HAP-1 (cell line): ENCODE results near the gene CLEC5A.

Experiments used
- DNase-seq, 2 experiments: peaks; one replicate each; pipeline ENCODE4 v3.0.0-alpha.2; 2016 to 2020; ENCODE audit warnings: low spot score in 2 of 2
- H3K27me3 ChIP-seq: fragments of 250-450 bp; sonication (Bioruptor Pico); 2 replicates; pipeline ENCODE4 v1.5.1; 2020; ENCODE audit warnings: low read depth, mild to moderate bottlenecking, moderate library complexity
- H3K36me3 ChIP-seq: fragments of 250-450 bp; sonication (Bioruptor Pico); replicated peaks from 2 replicates; pipeline ENCODE4 v1.5.1; 2020; ENCODE audit warnings: mild to moderate bottlenecking
- H3K4me1 ChIP-seq: fragments of 250-450 bp; sonication (Bioruptor Pico); 2 replicates; pipeline ENCODE4 v1.5.1; 2020; ENCODE audit warnings: mild to moderate bottlenecking
- H3K4me3 ChIP-seq: fragments of 250-450 bp; sonication (Bioruptor Pico); 2 replicates; pipeline ENCODE4 v1.5.1; 2020; ENCODE audit warnings: mild to moderate bottlenecking, moderate library complexity
- H3K9me3 ChIP-seq: fragments of 250-450 bp; sonication (Bioruptor Pico); 2 replicates; pipeline ENCODE4 v1.5.1; 2020; ENCODE audit warnings: mild to moderate bottlenecking, moderate library complexity
- in situ Hi-C: fragments of 300-500 bp; cut with MboI; formaldehyde crosslinking; loops from 3 replicates; pipeline ENCODE4 v1.14.3; 2020; ENCODE audit warnings: low sequenced_read_pairs, inconsistent platforms, mixed read lengths

The CLEC5A gene

DNA sequence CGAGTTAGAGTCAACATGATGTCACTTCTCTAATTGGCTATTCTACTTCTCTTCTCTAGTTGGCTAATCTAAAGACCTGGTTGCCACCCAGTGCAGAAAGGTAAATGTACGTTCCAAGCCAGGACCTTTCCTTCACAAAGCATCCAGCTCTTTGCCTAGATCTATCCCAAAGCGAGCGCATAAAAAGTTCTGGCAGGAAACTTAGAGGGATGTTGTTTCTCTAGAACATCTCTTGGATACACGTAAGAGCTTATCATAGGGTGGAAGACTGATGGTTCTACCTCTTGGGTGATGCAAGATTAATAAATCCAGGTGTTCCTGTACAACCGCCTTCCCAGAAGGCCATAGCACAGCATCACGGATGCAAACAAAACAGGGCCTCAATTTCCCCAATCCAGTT lies 26.9 kb upstream of the CLEC5A start, which contains the start of gene TAS2R38:
TSS of gene TAS2R38 (minus strand) at position 101 of the 400 bp plus-strand sequence. CDS start at position 17, 84 bp downstream.
- Histone ChIP-seq H3K4me3 (no peak within 1 kb of the TSS), H3K27me3 (no peaks in the 10 kb centered on the region), H3K9me3 (no peaks in the 10 kb centered on the region), H3K4me1 (no peaks in the 10 kb centered on the region), H3K36me3 (no peaks in the 10 kb centered on the region)
- no peak for DNase-seq
- in situ Hi-C loops: no loop called here

DNA sequence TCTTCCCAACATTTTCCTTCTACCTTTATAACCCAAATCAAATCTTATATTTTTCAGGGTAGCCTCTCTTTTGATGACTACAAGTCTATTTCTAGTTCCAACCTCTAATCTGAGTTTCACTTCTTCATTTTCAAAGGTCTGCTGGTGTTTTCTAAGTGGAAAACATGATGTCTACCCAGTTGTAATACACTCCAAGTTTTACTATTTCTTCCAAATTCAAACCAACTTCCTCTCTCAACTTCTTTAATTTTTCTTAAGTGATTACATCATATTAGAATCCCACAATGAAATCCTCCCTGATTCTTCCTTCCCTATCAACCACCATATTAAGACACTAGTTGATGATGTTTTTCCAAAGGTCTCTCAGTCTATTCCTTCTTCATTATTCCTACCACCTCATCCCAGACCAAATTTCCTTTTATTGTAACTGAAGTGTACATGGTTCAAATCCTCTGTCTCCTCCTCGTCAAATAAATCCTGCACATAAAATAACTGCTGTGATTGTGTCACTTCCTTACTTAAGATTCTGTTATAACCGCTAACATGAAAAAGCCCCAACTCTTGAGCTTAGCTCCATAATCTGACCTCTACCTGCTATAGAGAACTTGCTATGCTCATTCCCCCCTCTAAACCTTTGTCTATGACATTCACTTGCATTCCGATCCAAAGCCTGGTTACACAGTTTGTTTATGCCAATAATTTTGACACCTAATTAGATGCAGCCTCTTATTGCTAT lies 14.1 kb upstream of the CLEC5A start:
- Histone ChIP-seq H3K27me3 (no peaks in the 10 kb centered on the region), H3K9me3 (no peaks in the 10 kb centered on the region), H3K4me3 (no peak overlapping the region), H3K36me3 (no peaks in the 10 kb centered on the region), H3K4me1 (no peaks in the 10 kb centered on the region)
- in situ Hi-C loops: no loop called here
- DNase-seq: no peak

DNA sequence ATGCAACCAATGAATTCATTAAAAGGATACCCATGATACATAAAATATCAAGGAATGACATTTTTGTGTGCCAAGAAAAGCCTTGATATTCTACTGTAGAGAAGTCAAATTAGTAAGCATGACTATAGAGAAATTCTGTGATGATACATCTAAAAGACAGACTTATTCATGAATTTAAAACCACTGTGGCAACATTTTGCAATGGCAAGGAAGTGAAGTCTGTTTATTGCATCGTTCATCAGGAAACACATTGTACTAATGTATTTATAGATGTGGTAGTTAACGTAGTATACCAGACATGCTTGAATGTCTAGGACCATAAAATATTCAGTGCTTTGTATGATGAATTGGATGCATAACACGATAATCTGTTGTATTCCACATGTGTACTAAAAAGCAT lies 9.3 kb upstream of the CLEC5A start:
- H3K4me3 ChIP-seq: no peak overlapping the region
- DNase-seq: no peak
- H3K9me3 ChIP-seq: no peaks in the 10 kb centered on the region
- no peaks in the 10 kb centered on the region for H3K27me3 ChIP-seq
- in situ Hi-C loops: no loop called here
- H3K4me1 ChIP-seq: no peaks in the 10 kb centered on the region
- no peaks in the 10 kb centered on the region for H3K36me3 ChIP-seq

DNA sequence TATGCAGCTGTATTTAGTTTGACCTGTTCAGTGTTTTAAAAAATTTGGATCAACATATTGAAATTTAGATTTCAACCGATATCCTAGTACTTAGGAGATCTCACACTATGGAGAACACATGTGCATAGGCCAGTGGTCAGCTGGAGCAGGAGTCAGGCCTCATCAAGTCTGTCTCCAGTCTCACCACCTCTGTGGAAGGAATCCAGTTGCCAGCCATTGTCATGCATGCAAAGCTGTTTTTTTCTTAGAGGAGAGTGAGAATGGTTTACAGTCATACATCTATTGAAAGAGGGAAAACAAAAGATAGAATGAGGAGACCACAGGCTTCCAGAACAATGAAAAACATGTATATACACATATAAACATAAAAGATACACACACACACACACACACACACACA lies 7.6 kb upstream of the CLEC5A start:
- in situ Hi-C loops: no loop called here
- no peaks in the 10 kb centered on the region for H3K9me3 ChIP-seq
- no peaks in the 10 kb centered on the region for H3K36me3 ChIP-seq
- no peak overlapping the region for H3K4me3 ChIP-seq
- no peaks in the 10 kb centered on the region for H3K4me1 ChIP-seq
- no peak for DNase-seq
- H3K27me3 ChIP-seq: no peaks in the 10 kb centered on the region

DNA sequence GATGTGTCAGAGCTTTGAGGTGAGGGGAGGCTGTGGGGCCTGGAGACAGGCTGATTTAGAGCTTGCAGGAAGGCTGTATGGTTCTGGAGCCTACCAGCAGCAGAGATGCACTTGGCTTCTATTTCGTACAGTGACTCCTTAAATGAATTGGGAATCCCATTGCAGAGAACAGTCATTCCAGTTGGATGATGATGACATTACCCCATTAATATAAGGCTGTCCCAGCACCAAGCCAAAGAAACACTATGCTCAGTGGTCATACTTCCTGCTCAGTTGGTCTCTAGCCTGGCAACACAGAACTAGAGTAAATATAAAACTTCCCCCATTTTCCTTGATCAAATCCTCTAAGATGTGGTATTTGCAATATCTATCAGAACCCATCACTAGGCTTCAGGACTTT lies 5.7 kb upstream of the CLEC5A start:
- no peak overlapping the region for H3K4me3 ChIP-seq
- H3K4me1 ChIP-seq: no peaks in the 10 kb centered on the region
- DNase-seq: no peak
- H3K9me3 ChIP-seq: no peaks in the 10 kb centered on the region
- no peaks in the 10 kb centered on the region for H3K36me3 ChIP-seq
- H3K27me3 ChIP-seq: no peaks in the 10 kb centered on the region
- in situ Hi-C loops: no loop called here

DNA sequence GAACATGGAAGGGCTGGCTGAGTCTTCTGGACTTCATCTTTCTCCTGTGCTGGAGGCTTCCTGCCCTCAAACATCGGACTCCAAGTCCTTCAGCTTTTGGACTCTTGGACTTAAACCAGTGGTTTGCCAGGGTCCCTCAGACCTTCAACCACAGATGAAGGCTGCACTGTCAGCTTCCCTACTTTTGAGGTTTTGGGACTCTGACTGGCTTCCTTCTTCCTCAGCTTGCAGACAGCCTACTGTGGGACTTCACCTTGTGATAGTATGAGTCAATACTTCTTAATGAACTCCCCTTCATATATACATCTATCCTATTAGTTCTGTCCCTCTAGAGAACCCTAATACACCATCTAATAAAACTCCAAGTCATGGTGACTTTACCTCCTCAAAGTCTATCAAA lies 4.0 kb upstream of the CLEC5A start:
- in situ Hi-C loops: no loop called here
- Histone ChIP-seq H3K4me3 (no peak overlapping the region), H3K4me1 (no peaks in the 10 kb centered on the region), H3K27me3 (no peaks in the 10 kb centered on the region), H3K9me3 (no peaks in the 10 kb centered on the region), H3K36me3 (no peaks in the 10 kb centered on the region)
- DNase-seq: no peak

DNA sequence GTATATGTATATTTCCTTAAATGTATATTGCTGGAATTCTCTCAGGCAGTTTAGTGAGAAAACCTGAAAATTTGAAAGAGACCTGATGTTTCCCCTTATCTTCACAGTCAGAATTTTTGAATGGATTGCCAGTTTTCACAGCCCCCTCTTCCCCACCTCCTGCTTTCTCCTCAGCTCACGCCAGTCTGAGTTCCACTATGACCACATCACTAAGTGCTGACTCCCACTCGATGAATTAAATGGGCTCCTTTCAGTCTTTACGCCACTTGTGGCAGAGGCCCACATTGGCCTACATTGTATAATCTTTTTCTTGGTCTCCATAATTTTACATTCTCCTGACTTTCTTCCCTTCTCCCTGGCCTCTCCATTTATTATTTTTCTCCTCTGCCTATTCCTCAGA lies 3.1 kb upstream of the CLEC5A start:
- no peak for DNase-seq
- H3K4me3 ChIP-seq: no peak overlapping the region
- no peaks in the 10 kb centered on the region for H3K4me1 ChIP-seq
- no peaks in the 10 kb centered on the region for H3K27me3 ChIP-seq
- in situ Hi-C loops: no loop called here
- H3K36me3 ChIP-seq: no peaks in the 10 kb centered on the region
- H3K9me3 ChIP-seq: no peaks in the 10 kb centered on the region

DNA sequence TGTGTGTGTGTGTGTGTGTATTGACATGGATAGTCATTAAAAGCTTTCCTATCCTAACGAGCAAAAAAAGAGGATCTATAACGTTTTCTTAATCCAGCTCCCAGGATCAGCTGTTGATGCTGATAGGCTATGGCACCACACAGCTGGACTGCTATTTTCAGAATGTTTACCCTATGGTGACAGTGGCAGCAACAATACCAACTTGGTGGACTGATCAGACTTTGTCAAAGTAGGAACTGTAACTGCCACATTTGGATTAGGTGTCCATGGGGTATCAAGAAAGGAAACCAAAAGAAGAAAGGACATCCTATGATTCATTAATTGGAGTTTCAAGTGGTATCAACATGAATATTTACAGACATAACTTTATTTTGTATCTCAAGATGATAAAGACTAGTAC lies 2.7 kb upstream of the CLEC5A start:
- in situ Hi-C loops: no loop called here
- no peak for DNase-seq
- no peak overlapping the region for H3K4me3 ChIP-seq
- no peaks in the 10 kb centered on the region for H3K27me3 ChIP-seq
- H3K36me3 ChIP-seq: no peaks in the 10 kb centered on the region
- no peaks in the 10 kb centered on the region for H3K9me3 ChIP-seq
- no peaks in the 10 kb centered on the region for H3K4me1 ChIP-seq

DNA sequence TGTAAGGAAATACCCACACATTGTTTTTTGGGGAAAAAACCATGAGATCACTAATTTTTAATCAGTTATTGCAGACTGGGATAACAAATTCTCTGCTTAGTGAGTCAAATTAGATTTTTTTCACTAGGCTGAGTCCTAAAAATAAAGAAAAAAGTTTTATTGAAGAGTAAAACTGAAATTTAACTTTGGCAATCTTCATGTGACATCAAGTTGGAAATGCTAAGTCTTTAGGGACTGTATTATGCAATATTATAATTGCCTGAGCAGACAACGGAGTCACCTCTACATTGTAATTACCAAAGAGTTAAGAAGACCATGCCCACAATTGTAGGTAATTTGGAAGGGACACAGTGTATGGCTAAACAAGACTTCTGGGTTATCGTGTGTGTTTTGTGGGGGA lies 2.2 kb upstream of the CLEC5A start:
- H3K4me3 ChIP-seq: no peak overlapping the region
- in situ Hi-C loops: no loop called here
- no peaks in the 10 kb centered on the region for H3K27me3 ChIP-seq
- no peaks in the 10 kb centered on the region for H3K4me1 ChIP-seq
- no peaks in the 10 kb centered on the region for H3K9me3 ChIP-seq
- no peak for DNase-seq
- no peaks in the 10 kb centered on the region for H3K36me3 ChIP-seq

DNA sequence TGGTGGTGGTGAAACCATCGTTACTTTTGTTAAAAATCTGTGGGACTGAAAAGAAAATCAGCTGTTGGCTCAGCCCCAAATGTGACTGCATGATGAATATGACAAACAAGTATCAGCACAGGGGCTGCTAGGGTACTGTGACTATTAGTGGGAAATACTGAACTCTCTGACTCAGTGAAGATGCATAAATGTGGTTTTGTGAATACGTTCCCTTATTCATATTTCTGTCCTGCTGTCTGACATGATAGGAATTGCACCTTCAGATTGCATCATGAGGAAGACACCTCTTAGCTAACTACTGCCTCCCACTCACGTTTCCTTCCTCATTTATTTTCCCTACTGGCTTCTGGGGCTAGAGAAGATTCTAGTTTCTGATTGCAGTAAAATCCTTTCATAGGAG lies 1.4 kb downstream of the CLEC5A start:
- Histone ChIP-seq H3K4me3 (no peak overlapping the region), H3K27me3 (no peaks in the 10 kb centered on the region), H3K4me1 (no peaks in the 10 kb centered on the region), H3K36me3 (no peaks in the 10 kb centered on the region), H3K9me3 (no peaks in the 10 kb centered on the region)
- in situ Hi-C loops: no loop called here
- no peak for DNase-seq

DNA sequence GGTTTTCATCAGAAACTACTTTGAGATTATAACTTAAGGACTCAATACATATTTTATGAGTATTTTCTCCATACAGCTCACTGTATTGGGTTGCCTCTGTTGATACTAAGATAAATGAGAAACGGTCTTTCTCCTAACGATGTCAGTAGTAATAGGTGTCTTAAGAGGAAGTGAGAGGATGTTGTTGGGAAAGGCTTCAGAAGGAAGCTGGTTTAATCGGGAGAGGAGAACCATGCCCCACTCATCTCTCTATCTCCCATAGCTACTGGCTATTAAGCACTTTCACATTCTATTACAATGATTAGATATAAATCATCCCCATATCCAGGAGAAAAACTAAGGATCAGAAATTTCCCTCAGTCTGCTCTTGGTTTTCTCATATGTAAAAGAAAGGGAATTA lies 2.0 kb downstream of the CLEC5A start:
- Histone ChIP-seq H3K36me3 (no peaks in the 10 kb centered on the region), H3K4me3 (no peak overlapping the region), H3K4me1 (no peaks in the 10 kb centered on the region), H3K27me3 (no peaks in the 10 kb centered on the region), H3K9me3 (no peaks in the 10 kb centered on the region)
- DNase-seq: no peak
- in situ Hi-C loops: no loop called here

DNA sequence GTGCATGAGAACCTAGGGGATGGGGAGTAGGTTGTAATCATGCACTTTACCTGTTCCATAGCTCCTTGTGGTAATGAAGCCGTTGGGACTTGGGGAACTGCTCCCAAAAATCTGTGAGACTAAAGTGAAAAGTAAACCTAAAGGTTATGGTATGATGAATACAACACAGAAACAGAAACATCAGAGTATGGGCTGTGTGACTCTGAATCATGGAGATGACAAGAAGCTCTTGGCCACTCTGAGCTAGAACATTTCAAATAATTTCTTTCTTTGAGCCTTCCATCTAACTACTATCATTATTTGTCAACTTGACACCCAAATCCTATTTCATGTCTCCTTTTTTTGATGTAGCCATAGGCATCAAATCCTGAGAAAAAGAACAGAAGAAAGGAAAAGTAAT lies 2.9 kb downstream of the CLEC5A start:
- Histone ChIP-seq H3K4me3 (no peak overlapping the region), H3K4me1 (no peaks in the 10 kb centered on the region)
- in situ Hi-C loops: no loop called here

DNA sequence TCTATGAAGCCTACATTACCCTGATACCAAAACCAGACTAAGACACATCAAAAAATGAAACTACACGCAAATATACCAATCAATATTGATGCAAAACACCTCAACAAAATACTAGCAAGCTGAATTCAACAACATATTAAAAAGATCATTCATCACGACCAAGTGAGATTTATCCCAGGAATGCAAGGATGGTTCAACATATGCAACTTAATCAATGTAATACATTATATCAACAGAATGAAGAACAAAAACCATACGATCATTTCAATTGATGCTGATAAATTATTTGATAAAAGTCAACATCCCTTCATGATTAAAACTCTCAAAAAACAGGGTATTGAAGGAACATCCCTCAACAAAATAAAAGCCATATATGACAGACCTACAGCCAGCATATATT lies 5.7 kb downstream of the CLEC5A start:
- DNase-seq: no peak
- H3K27me3 ChIP-seq: no peaks in the 10 kb centered on the region
- in situ Hi-C loops: no loop called here
- H3K36me3 ChIP-seq: no peaks in the 10 kb centered on the region
- no peak overlapping the region for H3K4me3 ChIP-seq
- no peaks in the 10 kb centered on the region for H3K9me3 ChIP-seq
- H3K4me1 ChIP-seq: no peaks in the 10 kb centered on the region

More for the DNA sequence above, 2.9 kb downstream of the CLEC5A start:
- Histone ChIP-seq H3K27me3 (no peaks in the 10 kb centered on the region), H3K36me3 (no peaks in the 10 kb centered on the region), H3K9me3 (no peaks in the 10 kb centered on the region)
- no peak for DNase-seq

DNA sequence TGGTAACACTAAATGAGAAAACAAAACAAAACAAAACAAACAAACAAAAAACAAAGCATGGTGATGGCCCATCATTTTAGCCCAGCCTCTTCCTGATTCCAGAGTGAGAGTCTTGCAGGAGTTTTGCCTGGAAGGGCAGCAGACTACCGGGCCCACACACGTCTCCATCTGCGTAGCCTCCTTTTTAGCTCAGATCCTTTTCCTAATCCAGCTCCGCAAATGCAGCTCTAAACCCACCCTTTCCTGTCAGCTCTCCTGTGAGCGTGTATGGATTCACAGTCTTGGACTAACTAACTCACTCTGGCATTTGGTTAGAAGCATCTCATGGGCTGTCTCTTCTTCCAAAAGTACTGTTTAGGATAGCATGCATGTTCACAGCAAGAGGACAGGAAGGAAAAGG lies 16.6 kb downstream of the CLEC5A start:
- Histone ChIP-seq H3K27me3 (no peaks in the 10 kb centered on the region), H3K9me3 (no peaks in the 10 kb centered on the region)
- in situ Hi-C loops: no loop called here

DNA sequence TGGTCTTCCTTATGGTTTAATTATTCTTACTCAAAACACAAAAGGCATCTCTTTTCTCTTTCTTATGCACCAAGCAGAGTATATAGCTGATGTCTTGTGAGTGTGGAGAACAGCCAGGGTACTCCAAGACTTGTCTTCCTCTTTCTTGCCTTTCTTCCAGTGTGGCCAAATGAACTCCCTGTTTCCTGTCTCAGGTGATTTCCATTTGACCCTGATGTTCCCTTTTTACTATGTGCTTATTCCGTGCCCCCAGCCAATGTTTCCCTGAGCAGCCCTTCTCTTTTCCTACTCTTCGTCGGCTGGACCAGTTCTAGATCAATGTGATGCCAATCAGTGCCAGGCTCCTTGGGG lies 18.0 kb downstream of the CLEC5A start:
- no peaks in the 10 kb centered on the region for H3K27me3 ChIP-seq
- no peak overlapping the region for H3K4me3 ChIP-seq
- H3K36me3 ChIP-seq: no peaks in the 10 kb centered on the region
- no peak for DNase-seq
- in situ Hi-C loops: no loop called here
- no peaks in the 10 kb centered on the region for H3K4me1 ChIP-seq
- no peaks in the 10 kb centered on the region for H3K9me3 ChIP-seq

More for the DNA sequence above, 16.6 kb downstream of the CLEC5A start:
- no peaks in the 10 kb centered on the region for H3K36me3 ChIP-seq
- H3K4me1 ChIP-seq: no peaks in the 10 kb centered on the region
- H3K4me3 ChIP-seq: no peak overlapping the region
- DNase-seq: no peak
